Activated CD4-positive, alpha-beta T cell treated with anti-CD3 and anti-CD28 coated beads, Interleukin-10, Interleukin-2, amounts not matched to agents 100 ng/mL and 50 ng/mL, durations not matched to agents 16 hours and 8 hours (primary cell): Measurements from ENCODE around the gene CLIC4.
A peak's percentile ranks its signal among the peaks of the same experiment; 100 is the strongest.
"Not testable (repeated sequence)": the region's sequence is repeated elsewhere in the genome, so short reads cannot be mapped to it uniquely, and the experiment has no call there.

Source experiments
- DNase-seq: peaks from one replicate; pipeline ENCODE4 v3.0.0-alpha.2; 2020

The CLIC4 gene

GRCh38 chr1:24823486-24823885, 78.2 kb downstream of the CLIC4 start:
- not testable (repeated sequence) for DNase-seq

GRCh38 chr1:24825174-24825573, 79.9 kb downstream of the CLIC4 start:
- DNase-seq, result no peak

GRCh38 chr1:24826510-24826909, 81.3 kb downstream of the CLIC4 start:
- DNase-seq, result no peak

GRCh38 chr1:24827379-24828135, 82.3 kb downstream of the CLIC4 start:
- DNase-seq, result no peak

- no peak for DNase-seq
These were observed 83.1 kb downstream of the CLIC4 start for GRCh38 chr1:24828183-24828886.

GRCh38 chr1:24828887-24829192, 83.6 kb downstream of the CLIC4 start:
- DNase-seq, result no peak

- peak; percentile 43 for DNase-seq
These were observed 85.5 kb downstream of the CLIC4 start for GRCh38 chr1:24830680-24831272.

GRCh38 chr1:24841593-24841992, 96.3 kb downstream of the CLIC4 start:
- no peak for DNase-seq

- DNase-seq, result no peak
These were observed 101.4 kb downstream of the CLIC4 start for GRCh38 chr1:24846671-24847070.

- peak; percentile 93 for DNase-seq
These were observed 103.0 kb downstream of the CLIC4 start for GRCh38 chr1:24847995-24848881.

GRCh38 chr1:24849672-24850295, 104.5 kb downstream of the CLIC4 start:
- peak; percentile 24 for DNase-seq

GRCh38 chr1:24850328-24850920, 105.2 kb downstream of the CLIC4 start:
- DNase-seq, result no peak

GRCh38 chr1:24853649-24854048, 108.4 kb downstream of the CLIC4 start:
- DNase-seq, result no peak

- DNase-seq, result no peak
These were observed 110.2 kb downstream of the CLIC4 start for GRCh38 chr1:24855474-24855873.

- no peak for DNase-seq
These were observed 111.7 kb downstream of the CLIC4 start for GRCh38 chr1:24856787-24857506.

GRCh38 chr1:24857507-24858133, 112.4 kb downstream of the CLIC4 start:
- no peak for DNase-seq

- no peak for DNase-seq
These were observed 113.0 kb downstream of the CLIC4 start for GRCh38 chr1:24858277-24858676.

- DNase-seq, result no peak
These were observed 114.1 kb downstream of the CLIC4 start for GRCh38 chr1:24859063-24860010.

GRCh38 chr1:24860841-24861240, 115.6 kb downstream of the CLIC4 start:
- no peak for DNase-seq
